K562 (cell line): Measurements from ENCODE around the gene EIF3M. TPM values are rescaled to one million over a fixed set of nuclear protein-coding genes. Genes with fewer than 3 reads are reported as not detected.

Experiments used
- FOXK2 ChIP-seq, 2 experiments: fragments of 450-650 bp; IDR thresholded peaks in 1 of 2; conservative IDR thresholded peaks in 1 of 2; 2 replicates each; pipeline ENCODE4 v1.6.1; 2016; ENCODE audit warnings: low read depth in 2 of 2, mild to moderate bottlenecking in 1 of 2
- LCOR ChIP-seq: sonication (generic); formaldehyde crosslinking; IDR thresholded peaks from 2 replicates; pipeline ENCODE4 v1.8.0; 2022; ENCODE audit warnings: mild to moderate bottlenecking, missing genetic modification reagents
- MED1 ChIP-seq: sonication (generic); formaldehyde crosslinking; IDR thresholded peaks from 2 replicates; pipeline ENCODE4 v1.8.1; 2023; ENCODE audit warnings: missing genetic modification reagents, borderline replicate concordance
- SIX5 ChIP-seq, 2 experiments: IDR thresholded peaks; 2 replicates each; pipeline ENCODE4 v1.6.1; 2011; ENCODE audit warnings: low read length in 2 of 2, borderline replicate concordance in 1 of 2, low read depth in 1 of 2, mild to moderate bottlenecking in 1 of 2, moderate library complexity in 1 of 2; ENCODE audit not compliant: insufficient read depth in 1 of 2
- SMAD2 ChIP-seq: fragments of 150-350 bp; IDR thresholded peaks from 2 replicates; pipeline ENCODE4 v1.6.1; 2014; ENCODE audit warnings: low read depth, mild to moderate bottlenecking, low read length
- SREBF1 ChIP-seq: fragments of 150-350 bp; IDR thresholded peaks from 2 replicates; pipeline ENCODE4 v1.6.1; 2014; ENCODE audit warnings: antibody characterized with exemption, low read depth, low read length, borderline replicate concordance
- ZNF263 ChIP-seq: sonication (generic); formaldehyde crosslinking; IDR thresholded peaks from 2 replicates; pipeline ENCODE4 v1.8.0; 2022; ENCODE audit warnings: mild to moderate bottlenecking, missing genetic modification reagents, borderline replicate concordance
- ZNF384 ChIP-seq: IDR thresholded peaks from 2 replicates; pipeline ENCODE4 v1.6.1; 2012; ENCODE audit warnings: low read depth, low read length, improper control_type of control experiment
- polyA plus RNA-seq, 8 experiments: library from polyadenylated mRNA; depleted of rRNA in 4 of 8; stranded (reverse) in 5 of 8; unstranded in 3 of 8; fragments of >200 nt; fragmentation: Nextera tagmentation in 2 of 8; fragmentation: Illumina TruSeq in 1 of 8; extraction: Ambion mirVana in 2 of 8; extraction: Trizol in 1 of 8; gene quantifications; 2 replicates each; pipeline versions ENCODE4 v1.2.1 to v1.2.3, GENCODE V29; 2011 to 2014; ENCODE audit warnings: inconsistent platforms in 1 of 8, missing spikeins in 1 of 8
- total RNA-seq, 7 experiments: library from RNA; depleted of rRNA in 6 of 7; stranded (reverse); fragments of >200 nt in 6 of 7; fragmentation: Illumina TruSeq in 2 of 7; extraction: Trizol in 2 of 7; gene quantifications; 2 replicates each; pipeline versions ENCODE4 v1.2.1 to v1.2.3, GENCODE V29; 2011 to 2021; ENCODE audit warnings: low replicate concordance in 1 of 7
- TF ChIP-seq, protein P1 (sequence below): fragments of 450-650 bp; IDR thresholded peaks from 2 replicates; pipeline ENCODE4 v1.6.1; 2016; ENCODE audit warnings: mild to moderate bottlenecking, moderate library complexity
- TF ChIP-seq, protein P2 (sequence below), 3 experiments: fragments of 200-800 bp in 1 of 3; fragments of 250-450 bp in 1 of 3; fragments of 450-650 bp in 1 of 3; sonication (Bioruptor Pico) in 1 of 3; sonication (Bioruptor generic) in 1 of 3; formaldehyde crosslinking in 1 of 3; IDR thresholded peaks; 2 replicates each; pipeline versions ENCODE4 v1.6.1 to v1.8.0; 2016 to 2022; ENCODE audit warnings: mild to moderate bottlenecking in 2 of 3, missing genetic modification characterization in 2 of 3, missing compliant biosample characterization in 1 of 3, moderate library complexity in 1 of 3

The EIF3M gene
- total and polyA plus RNA-seq, 9 of the 15 experiments (the other 6 are each of a cell fraction or from before 2014, with no cell fraction given), result 602 to 2,015 (median 1,058) TPM

DNA sequence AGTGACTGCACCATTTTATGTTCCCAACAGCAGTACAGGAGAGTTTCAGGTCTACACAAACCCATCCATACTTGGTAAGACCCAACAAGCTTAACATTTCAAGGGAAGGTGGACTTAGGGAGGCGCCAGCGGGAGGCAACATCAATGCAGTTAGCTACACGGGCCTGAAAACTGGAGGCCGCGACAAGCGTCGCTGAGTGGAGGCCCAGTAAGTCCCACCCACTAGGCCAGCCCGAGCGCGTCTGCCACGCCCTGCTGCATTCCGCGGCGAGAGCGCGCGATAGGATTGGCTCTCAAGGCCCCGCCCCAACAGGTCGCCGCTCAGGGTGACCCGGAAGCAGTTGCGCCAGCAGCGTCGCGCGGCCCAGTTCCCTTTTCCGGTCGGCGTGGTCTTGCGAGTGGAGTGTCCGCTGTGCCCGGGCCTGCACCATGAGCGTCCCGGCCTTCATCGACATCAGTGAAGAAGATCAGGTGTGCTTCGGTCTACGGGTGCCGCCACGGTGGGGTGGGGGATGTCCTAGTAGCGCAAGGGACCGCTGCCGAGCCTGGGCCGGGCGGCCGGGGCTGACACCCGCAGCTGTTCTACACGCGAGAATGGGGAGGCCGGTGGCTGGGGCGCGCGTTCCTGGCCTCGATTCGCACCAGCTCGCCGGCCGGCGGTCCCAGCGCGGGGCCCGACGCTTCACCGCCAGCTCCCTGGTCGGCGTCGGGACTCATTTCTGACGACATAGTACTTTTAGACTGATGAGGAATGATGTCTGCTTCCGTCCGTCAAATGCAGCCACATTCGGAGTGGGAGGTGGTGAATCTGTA is at the start of gene EIF3M (continued):
- TF ChIP-seq, protein P1, sequence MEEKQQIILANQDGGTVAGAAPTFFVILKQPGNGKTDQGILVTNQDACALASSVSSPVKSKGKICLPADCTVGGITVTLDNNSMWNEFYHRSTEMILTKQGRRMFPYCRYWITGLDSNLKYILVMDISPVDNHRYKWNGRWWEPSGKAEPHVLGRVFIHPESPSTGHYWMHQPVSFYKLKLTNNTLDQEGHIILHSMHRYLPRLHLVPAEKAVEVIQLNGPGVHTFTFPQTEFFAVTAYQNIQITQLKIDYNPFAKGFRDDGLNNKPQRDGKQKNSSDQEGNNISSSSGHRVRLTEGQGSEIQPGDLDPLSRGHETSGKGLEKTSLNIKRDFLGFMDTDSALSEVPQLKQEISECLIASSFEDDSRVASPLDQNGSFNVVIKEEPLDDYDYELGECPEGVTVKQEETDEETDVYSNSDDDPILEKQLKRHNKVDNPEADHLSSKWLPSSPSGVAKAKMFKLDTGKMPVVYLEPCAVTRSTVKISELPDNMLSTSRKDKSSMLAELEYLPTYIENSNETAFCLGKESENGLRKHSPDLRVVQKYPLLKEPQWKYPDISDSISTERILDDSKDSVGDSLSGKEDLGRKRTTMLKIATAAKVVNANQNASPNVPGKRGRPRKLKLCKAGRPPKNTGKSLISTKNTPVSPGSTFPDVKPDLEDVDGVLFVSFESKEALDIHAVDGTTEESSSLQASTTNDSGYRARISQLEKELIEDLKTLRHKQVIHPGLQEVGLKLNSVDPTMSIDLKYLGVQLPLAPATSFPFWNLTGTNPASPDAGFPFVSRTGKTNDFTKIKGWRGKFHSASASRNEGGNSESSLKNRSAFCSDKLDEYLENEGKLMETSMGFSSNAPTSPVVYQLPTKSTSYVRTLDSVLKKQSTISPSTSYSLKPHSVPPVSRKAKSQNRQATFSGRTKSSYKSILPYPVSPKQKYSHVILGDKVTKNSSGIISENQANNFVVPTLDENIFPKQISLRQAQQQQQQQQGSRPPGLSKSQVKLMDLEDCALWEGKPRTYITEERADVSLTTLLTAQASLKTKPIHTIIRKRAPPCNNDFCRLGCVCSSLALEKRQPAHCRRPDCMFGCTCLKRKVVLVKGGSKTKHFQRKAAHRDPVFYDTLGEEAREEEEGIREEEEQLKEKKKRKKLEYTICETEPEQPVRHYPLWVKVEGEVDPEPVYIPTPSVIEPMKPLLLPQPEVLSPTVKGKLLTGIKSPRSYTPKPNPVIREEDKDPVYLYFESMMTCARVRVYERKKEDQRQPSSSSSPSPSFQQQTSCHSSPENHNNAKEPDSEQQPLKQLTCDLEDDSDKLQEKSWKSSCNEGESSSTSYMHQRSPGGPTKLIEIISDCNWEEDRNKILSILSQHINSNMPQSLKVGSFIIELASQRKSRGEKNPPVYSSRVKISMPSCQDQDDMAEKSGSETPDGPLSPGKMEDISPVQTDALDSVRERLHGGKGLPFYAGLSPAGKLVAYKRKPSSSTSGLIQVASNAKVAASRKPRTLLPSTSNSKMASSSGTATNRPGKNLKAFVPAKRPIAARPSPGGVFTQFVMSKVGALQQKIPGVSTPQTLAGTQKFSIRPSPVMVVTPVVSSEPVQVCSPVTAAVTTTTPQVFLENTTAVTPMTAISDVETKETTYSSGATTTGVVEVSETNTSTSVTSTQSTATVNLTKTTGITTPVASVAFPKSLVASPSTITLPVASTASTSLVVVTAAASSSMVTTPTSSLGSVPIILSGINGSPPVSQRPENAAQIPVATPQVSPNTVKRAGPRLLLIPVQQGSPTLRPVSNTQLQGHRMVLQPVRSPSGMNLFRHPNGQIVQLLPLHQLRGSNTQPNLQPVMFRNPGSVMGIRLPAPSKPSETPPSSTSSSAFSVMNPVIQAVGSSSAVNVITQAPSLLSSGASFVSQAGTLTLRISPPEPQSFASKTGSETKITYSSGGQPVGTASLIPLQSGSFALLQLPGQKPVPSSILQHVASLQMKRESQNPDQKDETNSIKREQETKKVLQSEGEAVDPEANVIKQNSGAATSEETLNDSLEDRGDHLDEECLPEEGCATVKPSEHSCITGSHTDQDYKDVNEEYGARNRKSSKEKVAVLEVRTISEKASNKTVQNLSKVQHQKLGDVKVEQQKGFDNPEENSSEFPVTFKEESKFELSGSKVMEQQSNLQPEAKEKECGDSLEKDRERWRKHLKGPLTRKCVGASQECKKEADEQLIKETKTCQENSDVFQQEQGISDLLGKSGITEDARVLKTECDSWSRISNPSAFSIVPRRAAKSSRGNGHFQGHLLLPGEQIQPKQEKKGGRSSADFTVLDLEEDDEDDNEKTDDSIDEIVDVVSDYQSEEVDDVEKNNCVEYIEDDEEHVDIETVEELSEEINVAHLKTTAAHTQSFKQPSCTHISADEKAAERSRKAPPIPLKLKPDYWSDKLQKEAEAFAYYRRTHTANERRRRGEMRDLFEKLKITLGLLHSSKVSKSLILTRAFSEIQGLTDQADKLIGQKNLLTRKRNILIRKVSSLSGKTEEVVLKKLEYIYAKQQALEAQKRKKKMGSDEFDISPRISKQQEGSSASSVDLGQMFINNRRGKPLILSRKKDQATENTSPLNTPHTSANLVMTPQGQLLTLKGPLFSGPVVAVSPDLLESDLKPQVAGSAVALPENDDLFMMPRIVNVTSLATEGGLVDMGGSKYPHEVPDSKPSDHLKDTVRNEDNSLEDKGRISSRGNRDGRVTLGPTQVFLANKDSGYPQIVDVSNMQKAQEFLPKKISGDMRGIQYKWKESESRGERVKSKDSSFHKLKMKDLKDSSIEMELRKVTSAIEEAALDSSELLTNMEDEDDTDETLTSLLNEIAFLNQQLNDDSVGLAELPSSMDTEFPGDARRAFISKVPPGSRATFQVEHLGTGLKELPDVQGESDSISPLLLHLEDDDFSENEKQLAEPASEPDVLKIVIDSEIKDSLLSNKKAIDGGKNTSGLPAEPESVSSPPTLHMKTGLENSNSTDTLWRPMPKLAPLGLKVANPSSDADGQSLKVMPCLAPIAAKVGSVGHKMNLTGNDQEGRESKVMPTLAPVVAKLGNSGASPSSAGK, result no peak; the same call in 1 of the 2 replicates
- TF ChIP-seq ZNF263 (CRISPR knock-in tag) (peak; percentile 49; the same call in 1 of the 2 replicates), SREBF1 (peak; percentile 57; the same call in 1 of the 2 replicates), MED1 (no peak), FOXK2 (conservative IDR thresholded peaks at IDR 0.05 in 1 of 2, IDR thresholded peaks at IDR 0.05 in 1 of 2; ENCODE audit: low read depth in 2 of 2) (peak; percentile 68 to 76), SMAD2 (no peak), ZNF384 (no peak), LCOR (CRISPR knock-in tag) (no peak), SIX5 (IDR thresholded peaks at IDR 0.05; ENCODE audit: borderline replicate concordance in 1 of 2, insufficient read depth in 1 of 2, low read depth in 1 of 2, low read length in 2 of 2) (peak; percentile 16 to 35; a peak in 1 of 4 replicates)
- TF ChIP-seq, protein P2, sequence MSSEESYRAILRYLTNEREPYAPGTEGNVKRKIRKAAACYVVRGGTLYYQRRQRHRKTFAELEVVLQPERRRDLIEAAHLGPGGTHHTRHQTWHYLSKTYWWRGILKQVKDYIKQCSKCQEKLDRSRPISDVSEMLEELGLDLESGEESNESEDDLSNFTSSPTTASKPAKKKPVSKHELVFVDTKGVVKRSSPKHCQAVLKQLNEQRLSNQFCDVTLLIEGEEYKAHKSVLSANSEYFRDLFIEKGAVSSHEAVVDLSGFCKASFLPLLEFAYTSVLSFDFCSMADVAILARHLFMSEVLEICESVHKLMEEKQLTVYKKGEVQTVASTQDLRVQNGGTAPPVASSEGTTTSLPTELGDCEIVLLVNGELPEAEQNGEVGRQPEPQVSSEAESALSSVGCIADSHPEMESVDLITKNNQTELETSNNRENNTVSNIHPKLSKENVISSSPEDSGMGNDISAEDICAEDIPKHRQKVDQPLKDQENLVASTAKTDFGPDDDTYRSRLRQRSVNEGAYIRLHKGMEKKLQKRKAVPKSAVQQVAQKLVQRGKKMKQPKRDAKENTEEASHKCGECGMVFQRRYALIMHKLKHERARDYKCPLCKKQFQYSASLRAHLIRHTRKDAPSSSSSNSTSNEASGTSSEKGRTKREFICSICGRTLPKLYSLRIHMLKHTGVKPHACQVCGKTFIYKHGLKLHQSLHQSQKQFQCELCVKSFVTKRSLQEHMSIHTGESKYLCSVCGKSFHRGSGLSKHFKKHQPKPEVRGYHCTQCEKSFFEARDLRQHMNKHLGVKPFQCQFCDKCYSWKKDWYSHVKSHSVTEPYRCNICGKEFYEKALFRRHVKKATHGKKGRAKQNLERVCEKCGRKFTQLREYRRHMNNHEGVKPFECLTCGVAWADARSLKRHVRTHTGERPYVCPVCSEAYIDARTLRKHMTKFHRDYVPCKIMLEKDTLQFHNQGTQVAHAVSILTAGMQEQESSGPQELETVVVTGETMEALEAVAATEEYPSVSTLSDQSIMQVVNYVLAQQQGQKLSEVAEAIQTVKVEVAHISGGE (CRISPR knock-in tag; IDR thresholded peaks at IDR 0.05), result peak; percentile 74 to 94 (median 77); a peak in 5 of 6 replicates
